GM12878 (cell line): ENCODE results near the gene FOXP3. TPM values are rescaled to one million over a fixed set of nuclear protein-coding genes. Genes with fewer than 3 reads are reported as not detected.
A peak's percentile ranks its signal among the peaks of the same experiment; 100 is the strongest.

Experiments
- ATAC-seq: fragments of 200-7000 bp; cut with Tn5 transposase; 3 replicates; pipeline ENCODE4 v1.9.1; 2020; ENCODE audit warnings: mild to moderate bottlenecking, moderate library complexity
- BruUV-seq: library from RNA; stranded (reverse); fragments of 400-500 nt; replicated peaks from 2 replicates; lab custom pipeline; 2021; lab: Mats Ljungman, UMichigan
- CTCF ChIA-PET: fragments of 300-600 bp; sonication (Branson Sonifier 250); formaldehyde crosslinking; extraction: SDS; loops from one replicate; lab custom pipeline; 2021; ENCODE audit warnings: inconsistent platforms; lab: Yijun Ruan, JAX
- POLR2A ChIA-PET: fragments of 350-600 bp; formaldehyde crosslinking; extraction: SDS; loops from one replicate; lab custom pipeline; 2021; ENCODE audit warnings: inconsistent platforms; lab: Charles Lee
- RAD21 ChIA-PET: fragments of 300-600 bp; sonication (Branson Sonifier 250); formaldehyde crosslinking; loops from one replicate; lab custom pipeline; 2023; ENCODE audit warnings: antibody characterized with exemption; ENCODE audit not compliant: unreplicated experiment; lab: Charles Lee
- SMC1A ChIA-PET: fragments of 300-600 bp; sonication (Branson Sonifier 250); formaldehyde crosslinking; loops from one replicate; lab custom pipeline; 2023; ENCODE audit not compliant: unreplicated experiment, uncharacterized antibody; lab: Charles Lee
- DNase-seq: peaks from one replicate; pipeline ENCODE4 v3.0.0-alpha.2; 2011; ENCODE audit warnings: low read depth, low spot score
- FAIRE-seq: peaks from 3 replicates; lab custom pipeline; 2011; peaks lifted over from hg19 to GRCh38; lab: Jason Lieb, UNC
- H2AFZ ChIP-seq: 2 replicates; pipeline ENCODE4 v1.6.0; 2011; ENCODE audit warnings: low read depth, low read length, control low read depth; ENCODE audit not compliant: control insufficient read depth
- H3K27ac ChIP-seq: 2 replicates; pipeline ENCODE4 v1.5.1; 2011; ENCODE audit warnings: control low read depth; ENCODE audit not compliant: control insufficient read depth, insufficient read depth
- H3K27me3 ChIP-seq, 2 experiments: replicated peaks in 1 of 2; 2 replicates each; pipeline versions ENCODE4 v1.6.0 to v1.6.1; 2011; ENCODE audit warnings: low read length in 1 of 2; ENCODE audit not compliant: control insufficient read depth in 2 of 2, insufficient read depth in 2 of 2
- H3K36me3 ChIP-seq, 2 experiments: 2 replicates each; pipeline ENCODE4 v1.5.1; 2011; ENCODE audit warnings: low read length in 1 of 2; ENCODE audit not compliant: control insufficient read depth in 2 of 2, insufficient read depth in 2 of 2
- H3K4me1 ChIP-seq: 2 replicates; pipeline ENCODE4 v1.6.1; 2011; ENCODE audit warnings: mild to moderate bottlenecking, low read length, moderate library complexity, mixed read lengths; ENCODE audit not compliant: control insufficient read depth, insufficient read depth
- H3K4me2 ChIP-seq: 2 replicates; pipeline ENCODE4 v1.6.0; 2011; ENCODE audit warnings: control low read depth; ENCODE audit not compliant: control insufficient read depth, insufficient read depth
- H3K4me3 ChIP-seq: fragments of 200-600 bp; sonication (generic); 2 replicates; pipeline ENCODE4 v1.5.1; 2016
- H3K79me2 ChIP-seq: 2 replicates; pipeline ENCODE4 v1.6.0; 2011; ENCODE audit warnings: low read length; ENCODE audit not compliant: control insufficient read depth, insufficient read depth
- H3K9ac ChIP-seq: 2 replicates; pipeline ENCODE4 v1.8.0; 2011; ENCODE audit warnings: low read length, control low read depth, mixed read lengths; ENCODE audit not compliant: control insufficient read depth, insufficient read depth
- H3K9me3 ChIP-seq: replicated peaks from 3 replicates; pipeline ENCODE4 v1.5.1; 2011; ENCODE audit warnings: mild to moderate bottlenecking, low read length; ENCODE audit not compliant: control insufficient read depth, insufficient read depth
- H4K20me1 ChIP-seq: 2 replicates; pipeline ENCODE4 v1.6.0; 2011; ENCODE audit not compliant: control insufficient read depth, insufficient read depth
- CHD1 ChIP-seq: IDR thresholded peaks from 2 replicates; pipeline ENCODE4 v1.6.1; 2012; ENCODE audit warnings: low read depth, low read length, improper control_type of control experiment
- SIN3A ChIP-seq: IDR thresholded peaks from 2 replicates; pipeline ENCODE4 v1.6.1; 2012; ENCODE audit warnings: low read depth, low read length, improper control_type of control experiment
- SMAD5 ChIP-seq: IDR thresholded peaks from 2 replicates; pipeline ENCODE4 v1.6.1; 2016; ENCODE audit warnings: antibody characterized with exemption, low read depth
- SPI1 ChIP-seq: IDR thresholded peaks from 2 replicates; pipeline ENCODE4 v1.6.1; 2011; ENCODE audit warnings: low read depth, mild to moderate bottlenecking, low read length, moderate library complexity, borderline replicate concordance; ENCODE audit not compliant: insufficient read depth
- STAT3 ChIP-seq: IDR thresholded peaks from 2 replicates; pipeline ENCODE4 v1.6.1; 2011; ENCODE audit warnings: low read depth, low read length, improper control_type of control experiment
- ZZZ3 ChIP-seq: IDR thresholded peaks from 2 replicates; pipeline ENCODE4 v1.6.1; 2011; ENCODE audit warnings: low read depth; ENCODE audit not compliant: control insufficient read depth, insufficient read length
- WGBS: methylation state at CpG from one replicate; pipeline ENCODE4 v1.1.6; 2016; ENCODE audit warnings: low lambda C conversion rate; ENCODE audit not compliant: insufficient replicate concordance, insufficient coverage; ENCODE audit errors: missing lambda C conversion rate; 5-methylcytosine and 5-hydroxymethylcytosine counted together
- in situ Hi-C: fragments of 300-500 bp; cut with MboI; formaldehyde crosslinking; loops from 9 replicates; pipeline ENCODE4 v1.14.3; 2018; ENCODE audit warnings: mixed read lengths
- intact Hi-C: fragments of 100-400 bp; cut with micrococcal nuclease; formaldehyde crosslinking; loops from one replicate; pipeline ENCODE4 v1.14.2; 2022; ENCODE audit not compliant: unreplicated experiment
- polyA plus RNA-seq, 11 experiments: library from polyadenylated mRNA; depleted of rRNA in 4 of 11; unstranded in 6 of 11; stranded (reverse) in 5 of 11; fragments of >200 nt; fragmentation: Nextera tagmentation in 4 of 11; fragmentation: Illumina TruSeq in 1 of 11; extraction: Ambion mirVana in 4 of 11; extraction: Trizol in 1 of 11; gene quantifications; 1 replicate in 1 of 11; 2 replicates in 10 of 11; pipeline versions ENCODE4 v1.2.1 to v1.2.3, GENCODE V29; 2011 to 2016; ENCODE audit warnings: inconsistent platforms in 2 of 11, missing spikeins in 2 of 11, low read depth in 1 of 11
- total RNA-seq, 4 experiments: library from RNA; depleted of rRNA in 3 of 4; stranded (reverse); fragments of >200 nt in 3 of 4; fragmentation: Illumina TruSeq in 1 of 4; extraction: Trizol in 1 of 4; gene quantifications; 2 replicates each; pipeline versions ENCODE4 v1.2.1 to v1.2.3, GENCODE V29; 2013 to 2021

FOXP3 gene
- total and polyA plus RNA-seq, 10 of the 15 experiments (the other 5 are each of a cell fraction or from before 2014, with no cell fraction given): 0.02 to 0.21 (median 0.08) TPM; not detected in 3

- Histone ChIP-seq H3K9ac (no peak overlapping the region), H3K4me1 (peaks cover 4% of the 10 kb centered on the region; the same call in 1 of the 2 replicates), H3K4me3 (no peak overlapping the region; the same call in 1 of the 2 replicates), H3K4me2 (no peak overlapping the region), H3K27me3 (no peaks in the 10 kb centered on the region), H3K79me2 (peaks cover 15% of the 10 kb centered on the region), H3K36me3 (no peaks in the 10 kb centered on the region), H3K27ac (no peak overlapping the region), H2AFZ (no peak overlapping the region), H3K9me3 (no peaks in the 10 kb centered on the region; the same call in 2 of the 3 replicates), H4K20me1 (no peaks in the 10 kb centered on the region)
- WGBS: 27% methylated on average over 6 of the region's 6 CpGs
- ChIA-PET POLR2A (interaction anchor here (0.7 kb wide), 1 partner anchor 159 kb away, joined by 3 read pairs; no protein-coding TSS in a partner anchor), CTCF (interaction anchor here (3.2 kb wide), 1 partner anchor 80 kb away, joined by 10 read pairs; no protein-coding TSS in a partner anchor), RAD21 (interaction anchor here (0.6 kb wide), 1 partner anchor 86 kb away, joined by 3 read pairs; the partner anchor contains the start of gene PRICKLE3), SMC1A (interaction anchor here (0.6 kb wide), 1 partner anchor 64 kb away, joined by 3 read pairs; no protein-coding TSS in a partner anchor)
- DNase-seq (no peak), ATAC-seq (no peak), FAIRE-seq (no peak)
- intact Hi-C loops: no loop called here
- TF ChIP-seq SPI1 (no peak), STAT3 (no peak), SMAD5 (no peak), SIN3A (no peak)
- BruUV-seq: no TSS peak
- in situ Hi-C loops: no loop called here
Measured at GRCh38 chrX:49272421-49272820, 7.9 kb upstream of the FOXP3 start.

GRCh38 chrX:49271341-49271740 is 6.8 kb upstream of the FOXP3 start:
- CTCF ChIA-PET: interaction anchor here (3.2 kb wide), 1 partner anchor 79 kb away, joined by 10 read pairs; no protein-coding TSS in a partner anchor
- TSS peak; percentile 85 for BruUV-seq
- no peak for ATAC-seq
- H3K27ac ChIP-seq: no peak overlapping the region
- TF ChIP-seq ZZZ3: no peak
- no peak for TF ChIP-seq CHD1
- TF ChIP-seq, all 136 proteins: peak for 0
- Histone ChIP-seq H3K9me3 (no peaks in the 10 kb centered on the region; the same call in 2 of the 3 replicates), H2AFZ (no peak overlapping the region), H3K9ac (no peak overlapping the region), H3K36me3 (no peaks in the 10 kb centered on the region), H3K79me2 (peaks cover 15% of the 10 kb centered on the region), H3K27me3 (no peaks in the 10 kb centered on the region), H3K4me2 (peak overlapping the region; percentile 96), H3K4me1 (peaks cover 4% of the 10 kb centered on the region; the same call in 1 of the 2 replicates), H3K4me3 (peak overlapping the region; percentile 55; the same call in 1 of the 2 replicates), H4K20me1 (no peaks in the 10 kb centered on the region)
- FAIRE-seq: no peak
- intact Hi-C loops (no loop called here), in situ Hi-C loops (no loop called here)
- ChIA-PET SMC1A (interaction anchor here (0.6 to 1.0 kb wide), 2 partner anchors 79 to 200 kb away, joined by 3 read pairs; no protein-coding TSS in a partner anchor), RAD21 (interaction anchor here (0.7 kb wide), 1 partner anchor 269 kb away, joined by 3 read pairs; the partner anchor contains the start of gene GRIPAP1), POLR2A (interaction anchor here (0.8 kb wide), 1 partner anchor 78 kb away, joined by 3 read pairs; no protein-coding TSS in a partner anchor)
- WGBS: 0% methylated on average over 2 of the region's 2 CpGs
- no peak for DNase-seq
